Common myeloid progenitor, CD34-positive (primary cell): ENCODE data around the gene KATNAL2.
"Not testable (repeated sequence)": the region's sequence is repeated elsewhere in the genome, so short reads cannot be mapped to it uniquely, and the experiment has no call there.

Experiments used
- CTCF ChIA-PET: fragments of 350-600 bp; sonication (Branson Sonifier 250); formaldehyde crosslinking; loops from one replicate; lab custom pipeline; 2021; ENCODE audit warnings: antibody characterized with exemption; lab: Charles Lee
- POLR2A ChIA-PET: fragments of 350-600 bp; sonication (Branson Sonifier 250); formaldehyde crosslinking; loops from one replicate; lab custom pipeline; 2021; ENCODE audit warnings: antibody characterized with exemption; lab: Charles Lee
- DNase-seq, 3 donors: peaks; one replicate each; pipeline versions ENCODE4 v3.0.0 to v3.0.0-alpha.2; 2013
- H3K27ac ChIP-seq, 2 experiments: 1 replicate in 1 of 2; 2 replicates in 1 of 2; pipeline ENCODE4 v1.7.0; 2013; ENCODE audit warnings: inconsistent platforms in 2 of 2, low read length in 2 of 2, mild to moderate bottlenecking in 2 of 2, low read depth in 1 of 2, moderate library complexity in 1 of 2; ENCODE audit not compliant: severe bottlenecking in 2 of 2, insufficient read depth in 1 of 2, poor library complexity in 1 of 2
- H3K27me3 ChIP-seq, 5 experiments: replicated peaks in 2 of 5; 1 replicate in 3 of 5; 2 replicates in 2 of 5; pipeline versions ENCODE4 v1.6.1 to v1.7.0; 2013; ENCODE audit warnings: low read length in 4 of 5, mild to moderate bottlenecking in 2 of 5, moderate library complexity in 2 of 5, inconsistent platforms in 1 of 5; ENCODE audit not compliant: insufficient read depth in 5 of 5, control insufficient read depth in 4 of 5
- H3K36me3 ChIP-seq, 4 experiments: 1 replicate in 2 of 4; 2 replicates in 2 of 4; pipeline versions ENCODE4 v1.6.1 to v1.7.0; 2013; ENCODE audit warnings: low read length in 3 of 4, control low read depth in 1 of 4, mild to moderate bottlenecking in 1 of 4; ENCODE audit not compliant: control insufficient read depth in 4 of 4, insufficient read depth in 4 of 4
- H3K4me1 ChIP-seq, 4 experiments: 1 replicate in 3 of 4; 2 replicates in 1 of 4; pipeline versions ENCODE4 v1.6.1 to v1.7.1; 2013; ENCODE audit warnings: low read length in 3 of 4, mild to moderate bottlenecking in 3 of 4, control low read depth in 1 of 4, inconsistent platforms in 1 of 4, moderate library complexity in 1 of 4; ENCODE audit not compliant: control insufficient read depth in 4 of 4, insufficient read depth in 4 of 4; ENCODE audit errors: control extremely low read depth in 1 of 4
- H3K4me3 ChIP-seq, 7 experiments: 1 replicate in 4 of 7; 2 replicates in 3 of 7; pipeline versions ENCODE4 v1.5.1 to v1.7.0; 2013; ENCODE audit warnings: mild to moderate bottlenecking in 7 of 7, low read length in 6 of 7, moderate library complexity in 6 of 7, inconsistent platforms in 2 of 7, low read depth in 2 of 7, control low read depth in 1 of 7; ENCODE audit not compliant: insufficient read depth in 4 of 7, control insufficient read depth in 1 of 7; ENCODE audit errors: extremely low read depth in 1 of 7
- H3K9me3 ChIP-seq, 5 experiments: 1 replicate in 4 of 5; 2 replicates in 1 of 5; pipeline versions ENCODE4 v1.6.1 to v1.7.1; 2013; ENCODE audit warnings: low read length in 4 of 5, mild to moderate bottlenecking in 2 of 5, inconsistent platforms in 1 of 5, low read depth in 1 of 5, moderate library complexity in 1 of 5; ENCODE audit not compliant: control insufficient read depth in 4 of 5, insufficient read depth in 2 of 5; ENCODE audit errors: control extremely low read depth in 1 of 5
- whole genome bisulfite sequencing: methylation state at CpG from one replicate; pipeline ENCODE4 v1.1.5; 2013; ENCODE audit not compliant: insufficient coverage; 5-methylcytosine and 5-hydroxymethylcytosine counted together

The KATNAL2 gene

GRCh38 chr18:47022821-47023220 is 105.4 kb downstream of the KATNAL2 start:
- 93% methylated on average over 7 of the region's 29 CpGs for WGBS
- POLR2A ChIA-PET = not testable (repeated sequence)

DNA sequence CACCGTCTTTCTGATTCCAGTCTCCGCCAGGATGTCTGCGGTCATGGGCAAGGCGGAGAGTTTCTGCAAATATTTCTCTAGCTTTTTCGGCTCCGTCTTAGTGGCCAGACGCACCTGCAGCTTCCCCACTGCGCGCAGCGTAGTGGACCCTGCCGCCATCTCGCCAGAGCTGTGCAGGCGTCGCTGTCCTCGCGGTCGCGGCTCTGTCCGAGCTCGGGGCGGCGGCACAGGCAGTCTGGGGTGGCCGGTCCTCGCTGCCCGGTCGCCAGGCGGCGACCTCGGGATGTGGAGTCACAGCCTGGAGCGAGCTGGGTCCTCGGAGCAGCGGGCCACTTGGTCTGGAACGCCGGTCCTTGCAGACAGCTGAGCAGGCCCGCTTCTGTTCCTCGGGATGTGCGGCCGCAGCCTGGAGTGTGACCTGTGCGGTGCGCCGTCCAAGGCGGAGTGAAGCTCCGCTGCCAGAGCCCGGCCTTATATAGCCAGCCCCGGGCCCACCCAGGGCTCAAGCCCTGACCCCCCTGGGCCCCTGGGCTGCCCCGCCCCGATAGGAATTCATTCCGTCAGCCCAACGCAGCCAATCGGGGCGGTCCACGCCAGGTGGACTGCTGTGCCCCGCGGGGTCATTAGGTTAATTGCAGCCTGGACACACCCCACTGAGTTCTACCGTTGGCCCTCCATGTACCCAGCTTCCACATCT is 106.5 kb downstream of the KATNAL2 start:
- CTCF ChIA-PET, H3K9me3 ChIP-seq, DNase-seq, H3K4me3 ChIP-seq, H3K27ac ChIP-seq, H3K36me3 ChIP-seq, H3K4me1 ChIP-seq, POLR2A ChIA-PET, H3K27me3 ChIP-seq: not testable (repeated sequence)
- no CpG with 5 or more reads among the region's 55 CpGs for WGBS

More at GRCh38 chr18:47022821-47023220, 105.4 kb downstream of the KATNAL2 start:
- H3K9me3 ChIP-seq, H3K27me3 ChIP-seq, H3K4me3 ChIP-seq, H3K27ac ChIP-seq, H3K4me1 ChIP-seq, DNase-seq, H3K36me3 ChIP-seq, CTCF ChIA-PET: not testable (repeated sequence)

GRCh38 chr18:47025557-47026174 is 108.3 kb downstream of the KATNAL2 start:
- H3K4me3 ChIP-seq, H3K27ac ChIP-seq, H3K9me3 ChIP-seq, H3K36me3 ChIP-seq, DNase-seq, H3K27me3 ChIP-seq, H3K4me1 ChIP-seq, POLR2A ChIA-PET, CTCF ChIA-PET: not testable (repeated sequence)
- 92% methylated on average over 3 of the region's 17 CpGs for WGBS

DNA sequence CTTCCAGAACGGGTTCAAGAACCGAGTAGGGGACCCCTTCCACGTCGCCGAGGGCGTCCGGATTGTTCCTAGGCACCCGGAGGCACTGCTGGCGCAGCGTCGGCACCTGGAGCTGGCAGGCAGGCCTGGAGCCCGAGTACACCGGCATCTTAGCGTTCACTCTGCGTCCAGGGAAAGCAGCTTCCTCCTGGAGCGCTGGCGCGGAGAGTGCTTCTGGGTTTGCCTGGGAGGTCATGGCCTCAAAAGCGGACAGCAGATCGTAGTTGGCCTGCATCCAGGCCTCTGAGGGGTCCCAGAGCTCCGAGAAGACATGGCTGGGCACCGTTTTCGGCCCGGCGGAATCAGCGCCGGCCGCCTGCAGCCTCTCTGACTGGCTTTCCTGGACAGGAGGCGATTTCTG is 111.3 kb downstream of the KATNAL2 start:
- POLR2A ChIA-PET, H3K4me3 ChIP-seq, DNase-seq, CTCF ChIA-PET, H3K36me3 ChIP-seq, H3K27ac ChIP-seq, H3K27me3 ChIP-seq, H3K4me1 ChIP-seq: not testable (repeated sequence)
- WGBS = no CpG with 5 or more reads among the region's 29 CpGs
- H3K9me3 ChIP-seq = peaks cover 0 to 23% (median 9%) of the 10 kb centered on the region in 5 experiments

DNA sequence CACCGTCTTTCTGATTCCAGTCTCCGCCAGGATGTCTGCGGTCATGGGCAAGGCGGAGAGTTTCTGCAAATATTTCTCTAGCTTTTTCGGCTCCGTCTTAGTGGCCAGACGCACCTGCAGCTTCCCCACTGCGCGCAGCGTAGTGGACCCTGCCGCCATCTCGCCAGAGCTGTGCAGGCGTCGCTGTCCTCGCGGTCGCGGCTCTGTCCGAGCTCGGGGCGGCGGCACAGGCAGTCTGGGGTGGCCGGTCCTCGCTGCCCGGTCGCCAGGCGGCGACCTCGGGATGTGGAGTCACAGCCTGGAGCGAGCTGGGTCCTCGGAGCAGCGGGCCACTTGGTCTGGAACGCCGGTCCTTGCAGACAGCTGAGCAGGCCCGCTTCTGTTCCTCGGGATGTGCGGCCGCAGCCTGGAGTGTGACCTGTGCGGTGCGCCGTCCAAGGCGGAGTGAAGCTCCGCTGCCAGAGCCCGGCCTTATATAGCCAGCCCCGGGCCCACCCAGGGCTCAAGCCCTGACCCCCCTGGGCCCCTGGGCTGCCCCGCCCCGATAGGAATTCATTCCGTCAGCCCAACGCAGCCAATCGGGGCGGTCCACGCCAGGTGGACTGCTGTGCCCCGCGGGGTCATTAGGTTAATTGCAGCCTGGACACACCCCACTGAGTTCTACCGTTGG is 112.4 kb downstream of the KATNAL2 start:
- POLR2A ChIA-PET, H3K27ac ChIP-seq, DNase-seq, H3K36me3 ChIP-seq, CTCF ChIA-PET, H3K4me1 ChIP-seq, H3K27me3 ChIP-seq, H3K4me3 ChIP-seq: not testable (repeated sequence)
- peaks cover 0 to 31% (median 9%) of the 10 kb centered on the region in 5 experiments for H3K9me3 ChIP-seq
- WGBS = no CpG with 5 or more reads among the region's 55 CpGs

GRCh38 chr18:47030887-47031286 is 113.5 kb downstream of the KATNAL2 start:
- peaks cover 0 to 29% (median 9%) of the 10 kb centered on the region in 5 experiments for H3K9me3 ChIP-seq
- CTCF ChIA-PET, H3K4me1 ChIP-seq, DNase-seq, H3K27me3 ChIP-seq, H3K27ac ChIP-seq, H3K4me3 ChIP-seq, POLR2A ChIA-PET, H3K36me3 ChIP-seq: not testable (repeated sequence)
- 97% methylated on average over 4 of the region's 12 CpGs for WGBS

DNA sequence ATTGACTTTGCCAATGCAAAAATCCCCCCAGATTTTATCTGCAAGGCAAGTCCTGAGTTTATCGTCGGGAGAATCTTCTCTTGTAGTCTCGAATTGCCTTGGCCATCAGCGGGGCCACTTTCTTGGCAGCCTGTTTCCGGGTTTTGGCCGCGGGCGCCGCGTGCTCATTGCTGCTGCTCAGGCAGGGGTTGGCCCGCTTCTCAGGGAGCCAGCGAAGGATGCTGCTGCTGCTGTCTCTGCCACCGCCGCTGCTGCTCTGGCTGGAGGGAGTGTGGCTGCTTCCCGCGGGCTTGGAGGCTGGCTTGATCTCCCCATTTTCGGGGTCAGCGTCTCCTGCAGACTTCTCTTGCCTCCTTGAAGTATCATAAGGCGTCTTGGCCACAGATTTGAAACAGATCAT is 115.5 kb downstream of the KATNAL2 start:
- 96% methylated on average over 19 of the region's 19 CpGs for WGBS
- no peak for DNase-seq
- no peaks in the 10 kb centered on the region for H3K27me3 ChIP-seq

More for the DNA sequence above, 115.5 kb downstream of the KATNAL2 start:
- POLR2A ChIA-PET = no interaction called here
- Histone ChIP-seq H3K36me3 (no peaks in the 10 kb centered on the region), H3K4me3 (no peak overlapping the region), H3K4me1 (no peaks in the 10 kb centered on the region), H3K27ac (no peak overlapping the region), H3K9me3 (peaks cover 0 to 29% (median 9%) of the 10 kb centered on the region in 5 experiments)
- CTCF ChIA-PET = no interaction called here
